MM.1S (cell line): ENCODE measurements around the gene USP20.
"Not testable (repeated sequence)": the region's sequence is repeated elsewhere in the genome, so short reads cannot be mapped to it uniquely, and the experiment has no call there.

Experiments used
- CTCF ChIP-seq: fragments of 300-600 bp; sonication (generic); IDR thresholded peaks from 2 replicates; pipeline ENCODE4 v1.5.1; 2016; ENCODE audit warnings: antibody characterized with exemption, low read length, mixed read lengths
- EZH2 ChIP-seq: fragments of 300-600 bp; sonication (generic); optimal IDR thresholded peaks from 2 replicates; pipeline ENCODE3; 2017; ENCODE audit warnings: low read depth, mild to moderate bottlenecking, antibody characterized with exemption, low read length, mixed read lengths
- EZH2phosphoT487 ChIP-seq: fragments of 300-600 bp; sonication (generic); IDR thresholded peaks from 2 replicates; pipeline ENCODE4 v1.6.1; 2018; ENCODE audit warnings: antibody characterized with exemption, low read length

- TF ChIP-seq CTCF, EZH2phosphoT487, EZH2: not testable (repeated sequence)
Observed at GRCh38 chr9:129796029-129796428, 39.2 kb upstream of the USP20 start.
